ENCODE measurements around the gene ADGRG3.

Gene ADGRG3

GRCh38 chr16:57713596-57713995, 45.5 kb downstream of the ADGRG3 start:
- TF ChIP-seq CTCF (IDR thresholded peaks at IDR 0.05) = no peak

GRCh38 chr16:57714047-57714446, 45.9 kb downstream of the ADGRG3 start:
- no peak for TF ChIP-seq CTCF (IDR thresholded peaks at IDR 0.05)

- TF ChIP-seq CTCF (IDR thresholded peaks at IDR 0.05) = peak; percentile 65
Measured at GRCh38 chr16:57720142-57720575, 52.1 kb downstream of the ADGRG3 start.

DNA sequence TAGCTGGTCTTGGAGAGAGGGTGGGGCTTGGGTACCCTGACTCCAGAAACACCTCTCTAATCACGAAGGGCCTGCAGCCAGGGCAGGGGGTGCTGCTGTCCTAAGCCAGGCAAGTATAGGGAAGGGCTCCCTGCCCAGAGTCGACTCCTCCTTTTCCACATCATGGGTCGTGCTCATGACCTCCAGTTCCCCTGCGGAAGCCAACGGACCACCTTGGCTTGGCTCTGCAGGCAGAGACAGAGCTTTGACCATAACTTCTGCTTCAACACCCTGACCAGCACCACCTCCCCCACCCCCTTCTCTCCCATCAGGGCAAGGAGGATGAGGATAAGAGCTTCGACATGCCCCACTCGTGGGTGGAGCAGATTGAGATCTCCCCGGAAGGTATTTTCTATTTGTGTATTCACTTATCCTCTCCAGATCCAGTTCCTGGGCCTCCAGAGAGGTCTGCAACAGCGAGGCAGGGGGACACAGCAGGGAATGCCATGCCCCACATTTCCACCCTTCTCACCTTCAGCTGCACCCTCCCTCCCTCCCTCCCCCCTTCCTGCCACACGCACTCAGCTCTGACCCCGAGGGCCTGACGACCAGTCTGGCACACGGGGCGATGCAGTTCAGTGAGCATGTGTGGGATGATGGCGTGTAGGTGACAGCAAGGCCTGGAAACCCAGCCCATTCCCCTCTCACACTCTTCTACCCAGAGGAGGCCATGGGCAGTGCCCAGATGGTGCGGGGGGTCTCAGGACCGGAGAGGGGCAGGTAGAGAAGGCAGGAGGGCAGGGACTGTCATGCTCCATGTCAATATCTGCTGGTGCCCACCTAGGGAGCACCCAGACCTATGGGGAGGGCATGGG, 53.5 kb downstream of the ADGRG3 start:
- no peak for TF ChIP-seq CTCF (IDR thresholded peaks at IDR 0.05)

- no peak for TF ChIP-seq CTCF (IDR thresholded peaks at IDR 0.05)
Measured at GRCh38 chr16:57722210-57722499, 54.0 kb downstream of the ADGRG3 start.

- no peak for TF ChIP-seq CTCF (IDR thresholded peaks at IDR 0.05)
Measured at GRCh38 chr16:57722651-57723050, 54.5 kb downstream of the ADGRG3 start.

DNA sequence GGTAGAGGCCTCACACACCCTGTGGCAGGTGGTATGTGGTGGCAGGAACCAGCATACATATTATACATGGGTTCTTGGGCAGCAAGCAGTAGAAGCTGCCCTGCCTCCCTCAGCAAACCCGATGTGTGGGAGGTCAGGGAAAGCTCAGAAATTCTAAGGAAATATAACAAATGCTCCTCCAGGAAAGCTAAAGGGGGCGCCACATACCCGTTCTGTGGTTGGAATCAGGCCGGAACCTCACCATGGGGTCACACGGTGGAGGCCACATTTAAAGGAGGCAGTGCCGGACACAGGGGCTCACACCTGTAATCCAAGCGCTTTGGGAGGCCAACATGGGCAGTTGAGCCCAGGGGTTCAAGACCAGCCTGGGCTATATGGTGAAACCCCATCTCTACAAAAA, 55.1 kb downstream of the ADGRG3 start:
- TF ChIP-seq CTCF (IDR thresholded peaks at IDR 0.05) = no peak

GRCh38 chr16:57724531-57724930, 56.4 kb downstream of the ADGRG3 start:
- no peak for TF ChIP-seq CTCF (IDR thresholded peaks at IDR 0.05)

All from LNCAP (cell line).